22Rv1 (cell line): ENCODE measurements around the gene TEX2.

Experiments
- CTCF ChIP-seq: fragments of 450-650 bp; IDR thresholded peaks from 2 replicates; pipeline ENCODE4 v1.5.1; 2017; ENCODE audit warnings: mild to moderate bottlenecking
- ZFX ChIP-seq: fragments of 450-650 bp; IDR thresholded peaks from 2 replicates; pipeline ENCODE4 v1.6.1; 2017; ENCODE audit warnings: antibody characterized with exemption, borderline replicate concordance

GRCh38 chr17:64212122-64212521 is 50.9 kb downstream of the TEX2 start:
- no peak for TF ChIP-seq CTCF
- no peak for TF ChIP-seq ZFX
